HCT116 (cell line): Measurements from ENCODE around the gene TMEM53. TPM values are rescaled to one million over a fixed set of nuclear protein-coding genes. Genes with fewer than 3 reads are reported as not detected.
A peak's percentile ranks its signal among the peaks of the same experiment; 100 is the strongest.

Experiments used
- ATAC-seq: fragments of 200-7000 bp; cut with Tn5 transposase; 2 replicates; pipeline ENCODE4 v1.9.1; 2020; ENCODE audit warnings: mild to moderate bottlenecking, moderate library complexity
- BruUV-seq: library from RNA; stranded (reverse); fragments of 400-500 nt; replicated peaks from 2 replicates; lab custom pipeline; 2021; lab: Mats Ljungman, UMichigan
- CTCF ChIA-PET: fragments of 300-600 bp; sonication (Branson Sonifier 250); formaldehyde crosslinking; loops from one replicate; lab custom pipeline; 2021; ENCODE audit warnings: antibody characterized with exemption; lab: Charles Lee
- POLR2A ChIA-PET: fragments of 300-600, 350-600 bp; sonication (Branson Sonifier 250); formaldehyde crosslinking; loops from one replicate; lab custom pipeline; 2021; ENCODE audit warnings: antibody characterized with exemption; lab: Charles Lee
- RAD21 ChIA-PET, 2 experiments: fragments of 300-600 bp; sonication (Branson Sonifier 250); formaldehyde crosslinking; loops; one replicate each; lab custom pipeline; 2023; ENCODE audit warnings: low total read pairs in 2 of 2; ENCODE audit not compliant: uncharacterized antibody in 2 of 2, unreplicated experiment in 2 of 2, low non-redundant PET in 1 of 2; lab: Charles Lee
- DNase-seq: peaks from one replicate; pipeline ENCODE4 v3.0.0-alpha.2; 2010; ENCODE audit warnings: low read depth, low spot score
- H2AFZ ChIP-seq: fragments of 200-600 bp; shearing (Covaris generic), sonication (generic); 2 replicates; pipeline ENCODE4 v1.6.1; 2017; ENCODE audit warnings: low read depth, mixed run types, mixed read lengths, antibody characterized with exemption, low read length; ENCODE audit not compliant: poor library complexity, severe bottlenecking
- H3K27ac ChIP-seq: 2 replicates; pipeline ENCODE4 v1.5.1; 2012; ENCODE audit warnings: low read depth, low read length
- H3K27me3 ChIP-seq: fragments of 200-600 bp; sonication (generic); 2 replicates; pipeline ENCODE4 v1.6.1; 2016; ENCODE audit warnings: mixed run types, low read length, mixed read lengths; ENCODE audit not compliant: insufficient read depth
- H3K36me3 ChIP-seq, 2 experiments: fragments of 200-500 bp in 1 of 2; fragments of 200-600 bp in 1 of 2; sonication (Bioruptor generic) in 1 of 2; sonication (generic) in 1 of 2; 2 replicates each; pipeline versions ENCODE4 v1.5.1 to v1.6.1; 2014 to 2016; ENCODE audit warnings: low read length in 2 of 2, inconsistent platforms in 1 of 2, mixed read lengths in 1 of 2, mixed run types in 1 of 2; ENCODE audit not compliant: insufficient read depth in 2 of 2, control insufficient read depth in 1 of 2
- H3K4me1 ChIP-seq, 2 experiments: fragments of 200-600 bp in 1 of 2; sonication (generic) in 1 of 2; 2 replicates each; pipeline versions ENCODE4 v1.5.1 to v1.6.1; 2012 to 2017; ENCODE audit warnings: low read length in 2 of 2, inconsistent platforms in 1 of 2, mild to moderate bottlenecking in 1 of 2, mixed read lengths in 1 of 2, mixed run types in 1 of 2, moderate library complexity in 1 of 2; ENCODE audit not compliant: insufficient read depth in 2 of 2, control insufficient read depth in 1 of 2
- H3K4me2 ChIP-seq: fragments of 200-600 bp; sonication (generic); 2 replicates; pipeline ENCODE4 v1.6.1; 2017; ENCODE audit warnings: mixed run types, low read length, mixed read lengths
- H3K4me3 ChIP-seq, 2 experiments: fragments of 200-600 bp in 1 of 2; sonication (generic) in 1 of 2; replicated peaks in 1 of 2; 2 replicates each; pipeline ENCODE4 v1.5.1; 2011 to 2016; ENCODE audit warnings: low read length in 2 of 2, control low read depth in 1 of 2, low read depth in 1 of 2, mild to moderate bottlenecking in 1 of 2, mixed read lengths in 1 of 2, mixed run types in 1 of 2
- H3K79me2 ChIP-seq: fragments of 200-600 bp; sonication (generic); 2 replicates; pipeline ENCODE4 v1.6.1; 2017; ENCODE audit warnings: mild to moderate bottlenecking, mixed run types, low read length, moderate library complexity, mixed read lengths; ENCODE audit not compliant: insufficient read depth
- H3K9ac ChIP-seq: fragments of 200-600 bp; sonication (generic); 2 replicates; pipeline ENCODE4 v1.6.1; 2016; ENCODE audit warnings: low read length, mixed read lengths
- H3K9me2 ChIP-seq: fragments of 200-600 bp; sonication (generic), shearing (Covaris generic); 2 replicates; pipeline ENCODE4 v1.6.1; 2017; ENCODE audit warnings: mixed run types, mild to moderate bottlenecking, moderate library complexity; ENCODE audit not compliant: insufficient read depth
- H3K9me3 ChIP-seq, 2 experiments: fragments of 200-500 bp in 1 of 2; fragments of 200-600 bp in 1 of 2; sonication (Bioruptor generic) in 1 of 2; sonication (generic) in 1 of 2; 2 replicates each; pipeline ENCODE4 v1.6.1; 2014 to 2017; ENCODE audit warnings: low read length in 2 of 2, mixed read lengths in 2 of 2, inconsistent platforms in 1 of 2, low read depth in 1 of 2, mild to moderate bottlenecking in 1 of 2, mixed run types in 1 of 2, moderate library complexity in 1 of 2; ENCODE audit not compliant: control insufficient read depth in 1 of 2, insufficient read depth in 1 of 2
- H4K20me1 ChIP-seq: fragments of 200-600 bp; sonication (generic), shearing (Covaris generic); 2 replicates; pipeline ENCODE4 v1.6.1; 2017; ENCODE audit warnings: mixed run types, mild to moderate bottlenecking, moderate library complexity; ENCODE audit not compliant: insufficient read depth
- CEBPB ChIP-seq: IDR thresholded peaks from 2 replicates; pipeline ENCODE4 v1.6.1; 2012; ENCODE audit warnings: low read depth
- EGR1 ChIP-seq: IDR thresholded peaks from 2 replicates; pipeline ENCODE4 v1.6.1; 2012; ENCODE audit warnings: low read depth
- ELF1 ChIP-seq: IDR thresholded peaks from 2 replicates; pipeline ENCODE4 v1.6.1; 2012; ENCODE audit warnings: low read depth, borderline replicate concordance
- FOSL1 ChIP-seq: IDR thresholded peaks from 2 replicates; pipeline ENCODE4 v1.6.1; 2012; ENCODE audit warnings: low read depth
- POLR2A ChIP-seq: IDR thresholded peaks from 2 replicates; pipeline ENCODE4 v1.7.0; 2011; ENCODE audit warnings: borderline replicate concordance; ENCODE audit not compliant: insufficient read depth, insufficient read length; ENCODE audit errors: extremely low read depth
- RAD21 ChIP-seq: IDR thresholded peaks from 2 replicates; pipeline ENCODE4 v1.6.1; 2012; ENCODE audit warnings: low read depth, mild to moderate bottlenecking
- SIN3A ChIP-seq: IDR thresholded peaks from 2 replicates; pipeline ENCODE4 v1.6.1; 2012; ENCODE audit warnings: low read depth
- TCF7L2 ChIP-seq: IDR thresholded peaks from 2 replicates; pipeline ENCODE4 v1.7.0; 2011; ENCODE audit warnings: borderline replicate concordance, inconsistent platforms; ENCODE audit not compliant: insufficient read depth, insufficient read length; ENCODE audit errors: extremely low read depth
- YY1 ChIP-seq: IDR thresholded peaks from 2 replicates; pipeline ENCODE4 v1.6.1; 2011; ENCODE audit warnings: low read length, low read depth, moderate library complexity, mild to moderate bottlenecking; ENCODE audit not compliant: insufficient replicate concordance; ENCODE audit errors: extremely low read depth
- intact Hi-C: fragments of 100-400 bp; cut with micrococcal nuclease; formaldehyde crosslinking; loops from 2 replicates; pipeline ENCODE4 v1.10.0; 2022
- total RNA-seq: library from RNA; stranded (reverse); gene quantifications from one replicate; pipeline ENCODE4 v1.2.1, GENCODE V29; 2021; ENCODE audit not compliant: unreplicated experiment
- TF ChIP-seq, protein P1 (sequence below), 3 experiments: fragments of 200-600 bp in 1 of 3; sonication (generic) in 1 of 3; IDR thresholded peaks in 2 of 3; conservative IDR thresholded peaks in 1 of 3; 2 replicates each; pipeline ENCODE4 v1.5.1; 2012 to 2017; ENCODE audit warnings: low read depth in 2 of 3, low read length in 2 of 3, antibody characterized with exemption in 1 of 3, borderline replicate concordance in 1 of 3, control low read depth in 1 of 3, mild to moderate bottlenecking in 1 of 3, mixed read lengths in 1 of 3, mixed run types in 1 of 3, moderate library complexity in 1 of 3; ENCODE audit not compliant: insufficient read depth in 1 of 3
- TF ChIP-seq, protein P2 (sequence below): IDR thresholded peaks from 2 replicates; pipeline ENCODE4 v1.6.1; 2011; ENCODE audit warnings: mild to moderate bottlenecking, low read length, moderate library complexity; ENCODE audit not compliant: insufficient replicate concordance; ENCODE audit errors: extremely low read depth
- TF ChIP-seq, protein P3 (sequence below): IDR thresholded peaks from 2 replicates; pipeline ENCODE4 v1.6.1; 2012
- TF ChIP-seq, protein P4 (sequence below): IDR thresholded peaks from 2 replicates; pipeline ENCODE4 v1.6.1; 2012; ENCODE audit warnings: low read depth

TMEM53 gene
- total RNA-seq, 1 experiment from 2014 or later, result 10.8 TPM

DNA sequence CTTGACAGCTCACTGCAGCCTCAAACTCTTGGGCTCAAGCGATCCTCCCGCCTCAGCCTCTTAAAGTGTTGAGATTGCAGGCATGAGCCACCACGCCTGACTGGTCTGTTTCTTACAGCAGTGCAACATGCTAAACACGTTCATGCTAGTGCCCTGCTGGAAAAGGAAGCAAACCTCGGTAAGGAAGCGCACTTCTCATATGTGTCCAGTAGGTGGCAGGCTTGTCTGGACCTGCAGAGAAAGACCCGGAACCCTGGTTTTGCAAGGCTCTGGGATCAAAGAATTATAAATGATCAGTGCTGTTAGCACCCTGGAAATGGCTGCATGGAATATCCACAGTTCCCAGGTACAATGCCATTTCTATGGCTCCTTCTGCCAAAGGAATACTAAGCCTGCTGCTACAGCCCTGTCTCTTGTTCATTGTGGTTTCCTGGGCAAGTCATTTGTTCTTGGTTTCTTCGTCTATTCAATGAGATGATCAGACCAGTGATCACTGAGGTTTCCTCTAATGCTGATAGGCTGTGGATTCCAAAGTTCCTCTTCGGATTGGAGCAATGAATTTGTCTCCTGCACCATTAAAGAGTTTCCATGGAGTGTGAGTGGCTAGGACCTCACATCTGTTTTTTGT is 40.8 kb upstream of the TMEM53 start:
- intact Hi-C loops, result no loop called here
- H3K9me3 ChIP-seq, result no peaks in the 10 kb centered on the region
- no peaks in the 10 kb centered on the region for H3K79me2 ChIP-seq
- BruUV-seq, result no TSS peak
- TF ChIP-seq, protein P1, sequence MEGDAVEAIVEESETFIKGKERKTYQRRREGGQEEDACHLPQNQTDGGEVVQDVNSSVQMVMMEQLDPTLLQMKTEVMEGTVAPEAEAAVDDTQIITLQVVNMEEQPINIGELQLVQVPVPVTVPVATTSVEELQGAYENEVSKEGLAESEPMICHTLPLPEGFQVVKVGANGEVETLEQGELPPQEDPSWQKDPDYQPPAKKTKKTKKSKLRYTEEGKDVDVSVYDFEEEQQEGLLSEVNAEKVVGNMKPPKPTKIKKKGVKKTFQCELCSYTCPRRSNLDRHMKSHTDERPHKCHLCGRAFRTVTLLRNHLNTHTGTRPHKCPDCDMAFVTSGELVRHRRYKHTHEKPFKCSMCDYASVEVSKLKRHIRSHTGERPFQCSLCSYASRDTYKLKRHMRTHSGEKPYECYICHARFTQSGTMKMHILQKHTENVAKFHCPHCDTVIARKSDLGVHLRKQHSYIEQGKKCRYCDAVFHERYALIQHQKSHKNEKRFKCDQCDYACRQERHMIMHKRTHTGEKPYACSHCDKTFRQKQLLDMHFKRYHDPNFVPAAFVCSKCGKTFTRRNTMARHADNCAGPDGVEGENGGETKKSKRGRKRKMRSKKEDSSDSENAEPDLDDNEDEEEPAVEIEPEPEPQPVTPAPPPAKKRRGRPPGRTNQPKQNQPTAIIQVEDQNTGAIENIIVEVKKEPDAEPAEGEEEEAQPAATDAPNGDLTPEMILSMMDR (IDR thresholded peaks at IDR 0.05 in 2 of 3, conservative IDR thresholded peaks at IDR 0.05 in 1 of 3; ENCODE audit: borderline replicate concordance in 1 of 3, insufficient read depth in 1 of 3, low read depth in 2 of 3, low read length in 2 of 3), result peak; percentile 69 to 94 (median 92)
- peak; percentile 78 for TF ChIP-seq RAD21
- no peak for TF ChIP-seq YY1
- TF ChIP-seq CEBPB, result no peak
- TF ChIP-seq, protein P2, sequence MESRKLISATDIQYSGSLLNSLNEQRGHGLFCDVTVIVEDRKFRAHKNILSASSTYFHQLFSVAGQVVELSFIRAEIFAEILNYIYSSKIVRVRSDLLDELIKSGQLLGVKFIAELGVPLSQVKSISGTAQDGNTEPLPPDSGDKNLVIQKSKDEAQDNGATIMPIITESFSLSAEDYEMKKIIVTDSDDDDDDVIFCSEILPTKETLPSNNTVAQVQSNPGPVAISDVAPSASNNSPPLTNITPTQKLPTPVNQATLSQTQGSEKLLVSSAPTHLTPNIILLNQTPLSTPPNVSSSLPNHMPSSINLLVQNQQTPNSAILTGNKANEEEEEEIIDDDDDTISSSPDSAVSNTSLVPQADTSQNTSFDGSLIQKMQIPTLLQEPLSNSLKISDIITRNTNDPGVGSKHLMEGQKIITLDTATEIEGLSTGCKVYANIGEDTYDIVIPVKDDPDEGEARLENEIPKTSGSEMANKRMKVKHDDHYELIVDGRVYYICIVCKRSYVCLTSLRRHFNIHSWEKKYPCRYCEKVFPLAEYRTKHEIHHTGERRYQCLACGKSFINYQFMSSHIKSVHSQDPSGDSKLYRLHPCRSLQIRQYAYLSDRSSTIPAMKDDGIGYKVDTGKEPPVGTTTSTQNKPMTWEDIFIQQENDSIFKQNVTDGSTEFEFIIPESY, result no peak
- no peak for TF ChIP-seq ELF1
- no peak for TF ChIP-seq FOSL1
- no peak for TF ChIP-seq EGR1
- TF ChIP-seq POLR2A, result no peak
- TF ChIP-seq, protein P3, sequence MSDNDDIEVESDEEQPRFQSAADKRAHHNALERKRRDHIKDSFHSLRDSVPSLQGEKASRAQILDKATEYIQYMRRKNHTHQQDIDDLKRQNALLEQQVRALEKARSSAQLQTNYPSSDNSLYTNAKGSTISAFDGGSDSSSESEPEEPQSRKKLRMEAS, result no peak
- TF ChIP-seq SIN3A, result no peak
- peak; percentile 11 for TF ChIP-seq TCF7L2
- TF ChIP-seq, protein P4, sequence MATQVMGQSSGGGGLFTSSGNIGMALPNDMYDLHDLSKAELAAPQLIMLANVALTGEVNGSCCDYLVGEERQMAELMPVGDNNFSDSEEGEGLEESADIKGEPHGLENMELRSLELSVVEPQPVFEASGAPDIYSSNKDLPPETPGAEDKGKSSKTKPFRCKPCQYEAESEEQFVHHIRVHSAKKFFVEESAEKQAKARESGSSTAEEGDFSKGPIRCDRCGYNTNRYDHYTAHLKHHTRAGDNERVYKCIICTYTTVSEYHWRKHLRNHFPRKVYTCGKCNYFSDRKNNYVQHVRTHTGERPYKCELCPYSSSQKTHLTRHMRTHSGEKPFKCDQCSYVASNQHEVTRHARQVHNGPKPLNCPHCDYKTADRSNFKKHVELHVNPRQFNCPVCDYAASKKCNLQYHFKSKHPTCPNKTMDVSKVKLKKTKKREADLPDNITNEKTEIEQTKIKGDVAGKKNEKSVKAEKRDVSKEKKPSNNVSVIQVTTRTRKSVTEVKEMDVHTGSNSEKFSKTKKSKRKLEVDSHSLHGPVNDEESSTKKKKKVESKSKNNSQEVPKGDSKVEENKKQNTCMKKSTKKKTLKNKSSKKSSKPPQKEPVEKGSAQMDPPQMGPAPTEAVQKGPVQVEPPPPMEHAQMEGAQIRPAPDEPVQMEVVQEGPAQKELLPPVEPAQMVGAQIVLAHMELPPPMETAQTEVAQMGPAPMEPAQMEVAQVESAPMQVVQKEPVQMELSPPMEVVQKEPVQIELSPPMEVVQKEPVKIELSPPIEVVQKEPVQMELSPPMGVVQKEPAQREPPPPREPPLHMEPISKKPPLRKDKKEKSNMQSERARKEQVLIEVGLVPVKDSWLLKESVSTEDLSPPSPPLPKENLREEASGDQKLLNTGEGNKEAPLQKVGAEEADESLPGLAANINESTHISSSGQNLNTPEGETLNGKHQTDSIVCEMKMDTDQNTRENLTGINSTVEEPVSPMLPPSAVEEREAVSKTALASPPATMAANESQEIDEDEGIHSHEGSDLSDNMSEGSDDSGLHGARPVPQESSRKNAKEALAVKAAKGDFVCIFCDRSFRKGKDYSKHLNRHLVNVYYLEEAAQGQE, result no peak
- ChIA-PET CTCF (interaction anchor here (0.6 to 1.1 kb wide), 2 partner anchors 83 to 687 kb away, joined by 3 to 4 read pairs; no protein-coding TSS in a partner anchor), POLR2A (no interaction called here), RAD21 (no interaction called here)
- H3K4me3 ChIP-seq, result no peak overlapping the region
- no peak overlapping the region for H3K9ac ChIP-seq
- peaks cover 16 to 27% of the 10 kb centered on the region in 2 experiments for H3K4me1 ChIP-seq
- peak overlapping the region; percentile 55 for H2AFZ ChIP-seq
- 0 out of 2 replicates have a peak, but pooled peaks cover 4% of the 10 kb centered on the region for H3K27me3 ChIP-seq
- no peaks in the 10 kb centered on the region for H4K20me1 ChIP-seq
- H3K27ac ChIP-seq, result no peak overlapping the region
- DNase-seq (no peak), ATAC-seq (peak; percentile 79)
- H3K36me3 ChIP-seq, result no peaks in the 10 kb centered on the region
- H3K4me2 ChIP-seq, result peak overlapping the region; percentile 42
- no peaks in the 10 kb centered on the region for H3K9me2 ChIP-seq
